Lower leg skin (tissue), 3 donors: ENCODE data around the gene DIO3.

ENCODE experiments used
- CTCF ChIP-seq, 3 donors: fragments of 450-650 bp; IDR thresholded peaks; one replicate each; pipeline ENCODE4 v1.5.1; 2016; ENCODE audit warnings: antibody characterized with exemption in 3 of 3, mild to moderate bottlenecking in 3 of 3, moderate library complexity in 2 of 3
- POLR2A ChIP-seq, 2 donors: fragments of 450-650 bp; IDR thresholded peaks; one replicate each; pipeline ENCODE4 v1.6.1; 2016 to 2017; ENCODE audit warnings: antibody characterized with exemption in 2 of 2, mild to moderate bottlenecking in 1 of 2, moderate library complexity in 1 of 2

GRCh38 chr14:101518611-101519473, 42.5 kb upstream of the DIO3 start:
- TF ChIP-seq CTCF (IDR thresholded peaks at IDR 0.05) (no peak), POLR2A (IDR thresholded peaks at IDR 0.05) (no peak)
